HepG2 (cell line): ENCODE results near the gene INTU.

Experiments used
- AFF4 ChIP-seq: sonication (generic); formaldehyde crosslinking; IDR thresholded peaks from 2 replicates; pipeline ENCODE4 v1.4.0; 2020; ENCODE audit warnings: missing genetic modification reagents
- FOXP1 ChIP-seq, 2 experiments: fragments of 450-650 bp in 1 of 2; IDR thresholded peaks; 2 replicates each; pipeline ENCODE4 v1.6.1; 2017 to 2018; ENCODE audit warnings: antibody characterized with exemption in 1 of 2
- HDAC6 ChIP-seq: fragments of 200-600 bp; sonication (generic); IDR thresholded peaks from 2 replicates; pipeline ENCODE4 v1.7.0; 2017; ENCODE audit warnings: mild to moderate bottlenecking, antibody characterized with exemption, low read length, low read depth
- HNRNPUL1 ChIP-seq: fragments of 200-400 bp; formaldehyde crosslinking; IDR thresholded peaks from 2 replicates; pipeline ENCODE4 v1.6.1; 2017; ENCODE audit warnings: low read depth, mild to moderate bottlenecking, low read length, moderate library complexity
- KAT7 ChIP-seq: IDR thresholded peaks from 2 replicates; pipeline ENCODE4 v1.6.1; 2018; ENCODE audit warnings: borderline replicate concordance, missing compliant biosample characterization
- SKIL ChIP-seq: sonication (generic); formaldehyde crosslinking; IDR thresholded peaks from 2 replicates; pipeline ENCODE4 v1.8.0; 2022; ENCODE audit warnings: missing genetic modification reagents, mild to moderate bottlenecking, moderate library complexity, borderline replicate concordance
- SNRNP70 ChIP-seq: fragments of 200-400 bp; formaldehyde crosslinking; IDR thresholded peaks from 2 replicates; pipeline ENCODE4 v1.6.1; 2017; ENCODE audit warnings: mild to moderate bottlenecking, low read depth, low read length, moderate library complexity
- ZNF343 ChIP-seq: sonication (generic); formaldehyde crosslinking; IDR thresholded peaks from 2 replicates; pipeline ENCODE4 v1.4.0; 2020; ENCODE audit warnings: mild to moderate bottlenecking, missing genetic modification reagents
- ZNF512 ChIP-seq: sonication (generic); formaldehyde crosslinking; IDR thresholded peaks from 2 replicates; pipeline ENCODE4 v1.4.0; 2020; ENCODE audit warnings: mild to moderate bottlenecking, missing genetic modification reagents
- TF ChIP-seq, protein P1 (sequence below): sonication (generic); formaldehyde crosslinking; IDR thresholded peaks from 2 replicates; pipeline ENCODE4 v1.5.0; 2020; ENCODE audit warnings: mild to moderate bottlenecking, missing genetic modification reagents, moderate library complexity
- TF ChIP-seq, protein P2 (sequence below): sonication (generic); formaldehyde crosslinking; IDR thresholded peaks from 2 replicates; pipeline ENCODE4 v1.4.0; 2020; ENCODE audit warnings: missing genetic modification reagents

- no peak for TF ChIP-seq HDAC6
- TF ChIP-seq FOXP1 (IDR thresholded peaks at IDR 0.05): no peak
- TF ChIP-seq FOXP1 (CRISPR knock-in tag; IDR thresholded peaks at IDR 0.05): no peak
- TF ChIP-seq, protein P1, sequence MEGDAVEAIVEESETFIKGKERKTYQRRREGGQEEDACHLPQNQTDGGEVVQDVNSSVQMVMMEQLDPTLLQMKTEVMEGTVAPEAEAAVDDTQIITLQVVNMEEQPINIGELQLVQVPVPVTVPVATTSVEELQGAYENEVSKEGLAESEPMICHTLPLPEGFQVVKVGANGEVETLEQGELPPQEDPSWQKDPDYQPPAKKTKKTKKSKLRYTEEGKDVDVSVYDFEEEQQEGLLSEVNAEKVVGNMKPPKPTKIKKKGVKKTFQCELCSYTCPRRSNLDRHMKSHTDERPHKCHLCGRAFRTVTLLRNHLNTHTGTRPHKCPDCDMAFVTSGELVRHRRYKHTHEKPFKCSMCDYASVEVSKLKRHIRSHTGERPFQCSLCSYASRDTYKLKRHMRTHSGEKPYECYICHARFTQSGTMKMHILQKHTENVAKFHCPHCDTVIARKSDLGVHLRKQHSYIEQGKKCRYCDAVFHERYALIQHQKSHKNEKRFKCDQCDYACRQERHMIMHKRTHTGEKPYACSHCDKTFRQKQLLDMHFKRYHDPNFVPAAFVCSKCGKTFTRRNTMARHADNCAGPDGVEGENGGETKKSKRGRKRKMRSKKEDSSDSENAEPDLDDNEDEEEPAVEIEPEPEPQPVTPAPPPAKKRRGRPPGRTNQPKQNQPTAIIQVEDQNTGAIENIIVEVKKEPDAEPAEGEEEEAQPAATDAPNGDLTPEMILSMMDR: no peak
- no peak for TF ChIP-seq HNRNPUL1
- TF ChIP-seq SKIL: no peak
- no peak for TF ChIP-seq AFF4 (CRISPR knock-in tag)
- no peak for TF ChIP-seq ZNF343
- TF ChIP-seq SNRNP70: no peak
- TF ChIP-seq KAT7: no peak
- TF ChIP-seq, protein P2, sequence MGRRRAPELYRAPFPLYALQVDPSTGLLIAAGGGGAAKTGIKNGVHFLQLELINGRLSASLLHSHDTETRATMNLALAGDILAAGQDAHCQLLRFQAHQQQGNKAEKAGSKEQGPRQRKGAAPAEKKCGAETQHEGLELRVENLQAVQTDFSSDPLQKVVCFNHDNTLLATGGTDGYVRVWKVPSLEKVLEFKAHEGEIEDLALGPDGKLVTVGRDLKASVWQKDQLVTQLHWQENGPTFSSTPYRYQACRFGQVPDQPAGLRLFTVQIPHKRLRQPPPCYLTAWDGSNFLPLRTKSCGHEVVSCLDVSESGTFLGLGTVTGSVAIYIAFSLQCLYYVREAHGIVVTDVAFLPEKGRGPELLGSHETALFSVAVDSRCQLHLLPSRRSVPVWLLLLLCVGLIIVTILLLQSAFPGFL (CRISPR knock-in tag): no peak
- TF ChIP-seq ZNF512 (CRISPR knock-in tag): no peak
Measured at GRCh38 chr4:127610488-127610887, 22.3 kb upstream of the INTU start.
